Kidney (tissue), 14 donors: ENCODE data around the gene MTR. TPM values are rescaled to one million over a fixed set of nuclear protein-coding genes. Genes with fewer than 3 reads are reported as not detected.

Experiments used
- DNase-seq, 5 donors: peaks; one replicate each; pipeline ENCODE4 v3.0.0-alpha.2; 2013 to 2020
- FAIRE-seq: peaks from 2 replicates; lab custom pipeline; 2012; peaks lifted over from hg19 to GRCh38; lab: Jason Lieb, UNC
- H3K27ac ChIP-seq, 2 donors: one replicate each; pipeline ENCODE4 v1.7.0; 2013; ENCODE audit warnings: low read depth in 2 of 2, low read length in 2 of 2, inconsistent platforms in 1 of 2
- H3K27me3 ChIP-seq: one replicate; pipeline ENCODE4 v1.7.1; 2013; ENCODE audit warnings: low read length, inconsistent platforms; ENCODE audit not compliant: control insufficient read depth, insufficient read depth
- H3K36me3 ChIP-seq, 3 donors: one replicate each; pipeline versions ENCODE4 v1.7.0 to v1.7.1; 2013; ENCODE audit warnings: low read length in 3 of 3, control low read depth in 1 of 3, inconsistent platforms in 1 of 3; ENCODE audit not compliant: insufficient read depth in 3 of 3, control insufficient read depth in 2 of 3
- H3K4me1 ChIP-seq, 3 donors: one replicate each; pipeline versions ENCODE4 v1.7.0 to v1.7.1; 2013; ENCODE audit warnings: low read length in 3 of 3, inconsistent platforms in 1 of 3, low read depth in 1 of 3; ENCODE audit not compliant: control insufficient read depth in 2 of 3, insufficient read depth in 2 of 3
- H3K4me3 ChIP-seq, 3 donors: one replicate each; pipeline versions ENCODE4 v1.7.0 to v1.8.1; 2013; ENCODE audit warnings: low read length in 3 of 3, control low read depth in 1 of 3, inconsistent platforms in 1 of 3
- H3K9ac ChIP-seq, 3 donors: one replicate each; pipeline versions ENCODE4 v1.7.0 to v1.7.1; 2013; ENCODE audit warnings: low read length in 3 of 3, control low read depth in 1 of 3, inconsistent platforms in 1 of 3
- H3K9me3 ChIP-seq, 3 donors: one replicate each; pipeline versions ENCODE4 v1.7.0 to v1.7.1; 2013; ENCODE audit warnings: low read length in 3 of 3, control low read depth in 1 of 3, inconsistent platforms in 1 of 3; ENCODE audit not compliant: control insufficient read depth in 2 of 3, insufficient read depth in 1 of 3
- CTCF ChIP-seq: IDR thresholded peaks from 3 replicates; pipeline ENCODE4 v1.5.1; 2012; ENCODE audit warnings: mild to moderate bottlenecking, moderate library complexity, borderline replicate concordance; ENCODE audit not compliant: insufficient read depth; ENCODE audit errors: extremely low read depth
- intact Hi-C: fragments of 100-400 bp; cut with DNase I; formaldehyde crosslinking; loops from one replicate; pipeline ENCODE4 v1.11.1; 2022
- polyA plus RNA-seq: library from polyadenylated mRNA; stranded (reverse); fragments of 350-450 nt; fragmentation: Illumina TruSeq; extraction: RNeasy Lipid Tissue Mini Kit (QIAGEN cat#74804); gene quantifications from one replicate; pipeline ENCODE4 v1.2.3, GENCODE V29; 2014; ENCODE audit warnings: low read depth, low replicate concordance; ENCODE audit not compliant: insufficient read depth
- total RNA-seq: library from RNA; stranded (reverse); fragmentation: NEBNext Ultra II Directional; extraction: Animal tissue kit (Norgen Biotek cat#: 25700); gene quantifications from one replicate; pipeline ENCODE4 v1.2.1, GENCODE V29; 2021
- donor health status: control.
- donor health status: control.
- donor health status: control.
- donor health status: control.
- donor health status: control.
- donor health status: DM: yes; HTN: yes; CAD: no.
- donor health status: Normal renal cell carcinoma (clear cell type).

Gene MTR
- total and polyA plus RNA-seq, 2 donors from 2014 or later, result 7.6 to 61.0 TPM

DNA sequence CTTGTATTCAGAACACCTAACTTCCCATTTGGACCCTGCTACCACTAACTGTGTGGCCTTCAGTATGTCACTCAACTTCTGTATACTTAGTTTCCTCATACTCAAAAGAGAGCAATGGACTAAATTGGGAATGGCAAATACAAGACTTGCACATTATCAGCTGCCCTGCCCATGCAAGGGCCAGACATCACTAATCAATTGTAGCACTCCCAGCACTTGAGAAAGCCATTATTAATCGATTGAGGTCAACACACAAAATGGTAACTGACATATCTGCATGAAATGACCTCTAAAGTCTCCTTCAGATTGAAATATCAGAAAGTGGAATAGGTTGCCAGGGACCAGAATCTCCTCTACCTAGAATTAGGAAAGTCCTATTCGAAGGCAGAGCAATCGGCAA lies 149.9 kb downstream of the MTR start:
- intact Hi-C loops, result no loop called here
- Histone ChIP-seq H3K36me3 (no peaks in the 10 kb centered on the region), H3K9ac (no peak overlapping the region), H3K27ac (no peak overlapping the region), H3K9me3 (no peaks in the 10 kb centered on the region), H3K4me1 (no peaks in the 10 kb centered on the region), H3K27me3 (no peaks in the 10 kb centered on the region), H3K4me3 (no peak overlapping the region)
- FAIRE-seq (no peak), DNase-seq (no peak)
- no peak for TF ChIP-seq CTCF

DNA sequence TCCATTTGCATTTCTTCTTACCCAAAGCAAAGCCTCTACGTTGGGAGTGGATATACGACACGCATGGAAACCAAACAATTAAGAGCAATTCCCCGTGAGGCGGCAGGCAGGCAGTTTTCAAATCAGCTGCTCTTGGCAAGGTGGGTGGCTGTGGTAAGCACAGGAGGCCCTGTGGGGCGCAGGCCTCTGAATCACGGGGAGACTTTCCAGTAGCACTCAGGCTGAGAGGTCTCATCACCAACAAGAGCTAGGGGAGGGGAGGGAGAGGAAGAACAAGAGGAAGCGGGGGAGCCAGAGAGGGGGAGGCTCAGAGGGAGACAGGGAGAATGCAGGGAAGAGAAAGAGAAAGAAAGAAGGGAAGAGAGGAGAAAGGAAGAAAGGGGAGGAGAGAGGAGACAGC lies 152.7 kb downstream of the MTR start:
- FAIRE-seq (no peak), DNase-seq (no peak)
- Histone ChIP-seq H3K4me3 (no peak overlapping the region), H3K36me3 (no peaks in the 10 kb centered on the region), H3K4me1 (no peaks in the 10 kb centered on the region), H3K27me3 (no peaks in the 10 kb centered on the region), H3K9me3 (no peaks in the 10 kb centered on the region), H3K27ac (no peak overlapping the region), H3K9ac (no peak overlapping the region)
- intact Hi-C loops, result no loop called here
- no peak for TF ChIP-seq CTCF

DNA sequence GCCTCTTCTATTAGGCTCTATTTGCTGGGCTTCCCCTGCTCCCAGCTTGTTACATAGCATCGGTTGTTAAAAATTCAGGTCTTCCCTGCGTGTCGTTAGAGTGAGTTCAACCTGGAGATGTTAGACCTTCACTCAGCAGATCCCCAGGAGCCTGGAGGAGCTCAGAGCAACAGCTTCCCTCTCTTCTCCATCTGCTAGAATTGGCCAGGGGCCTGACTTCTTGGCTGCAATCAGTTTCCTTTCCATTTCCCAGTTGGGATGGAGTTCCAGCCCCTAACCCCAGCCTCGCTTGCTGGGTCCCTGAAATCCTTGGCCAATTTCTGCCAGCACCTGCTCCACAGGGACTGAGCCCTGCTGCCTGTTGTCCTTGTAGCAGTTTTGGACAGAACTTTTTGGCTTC lies 153.3 kb downstream of the MTR start:
- FAIRE-seq (no peak), DNase-seq (no peak)
- intact Hi-C loops, result no loop called here
- no peaks in the 10 kb centered on the region for H3K27me3 ChIP-seq
- no peaks in the 10 kb centered on the region for H3K4me1 ChIP-seq
- no peak overlapping the region for H3K27ac ChIP-seq
- no peak for TF ChIP-seq CTCF
- no peaks in the 10 kb centered on the region for H3K36me3 ChIP-seq
- H3K4me3 ChIP-seq, result no peak overlapping the region
- no peak overlapping the region for H3K9ac ChIP-seq
- H3K9me3 ChIP-seq, result no peaks in the 10 kb centered on the region

GRCh38 chr1:236948996-236949395 lies 153.9 kb downstream of the MTR start:
- H3K27ac ChIP-seq, result no peak overlapping the region
- H3K4me3 ChIP-seq, result no peak overlapping the region
- no peaks in the 10 kb centered on the region for H3K4me1 ChIP-seq
- no peaks in the 10 kb centered on the region for H3K36me3 ChIP-seq
- no peak for TF ChIP-seq CTCF
- no peak overlapping the region for H3K9ac ChIP-seq
- no peak for FAIRE-seq
- no peaks in the 10 kb centered on the region for H3K27me3 ChIP-seq
- intact Hi-C loops, result no loop called here
- DNase-seq, result no peak
- no peaks in the 10 kb centered on the region for H3K9me3 ChIP-seq
